GM19023 (cell line): ENCODE measurements around the gene NEDD4L.
A peak's percentile ranks its signal among the peaks of the same experiment; 100 is the strongest.

ENCODE experiments used
- ATAC-seq: cut with Tn5 transposase; IDR thresholded peaks from one replicate; pipeline ENCODE4 v1.9.1; 2021; ENCODE audit warnings: mild to moderate bottlenecking, moderate library complexity; ENCODE audit not compliant: unreplicated experiment

Gene NEDD4L

GRCh38 chr18:58113337-58113736, 69.3 kb downstream of the NEDD4L start:
- ATAC-seq, result peak; percentile 86

GRCh38 chr18:58114766-58115165, 70.7 kb downstream of the NEDD4L start:
- ATAC-seq, result no peak

GRCh38 chr18:58116818-58117217, 72.8 kb downstream of the NEDD4L start:
- no peak for ATAC-seq

- no peak for ATAC-seq
Observed at GRCh38 chr18:58117786-58118403, 73.9 kb downstream of the NEDD4L start.

GRCh38 chr18:58118536-58118935, 74.5 kb downstream of the NEDD4L start:
- no peak for ATAC-seq

GRCh38 chr18:58119819-58120218, 75.8 kb downstream of the NEDD4L start:
- no peak for ATAC-seq

- no peak for ATAC-seq
Observed at GRCh38 chr18:58124475-58124874, 80.4 kb downstream of the NEDD4L start.

- ATAC-seq, result no peak
Observed at GRCh38 chr18:58125183-58125582, 81.2 kb downstream of the NEDD4L start.

- ATAC-seq, result no peak
Observed at GRCh38 chr18:58125756-58126155, 81.7 kb downstream of the NEDD4L start.

- no peak for ATAC-seq
Observed at GRCh38 chr18:58128381-58129374, 84.7 kb downstream of the NEDD4L start.

GRCh38 chr18:58132595-58133261, 88.7 kb downstream of the NEDD4L start:
- no peak for ATAC-seq

- ATAC-seq, result no peak
Observed at GRCh38 chr18:58135183-58135641, 91.2 kb downstream of the NEDD4L start.

GRCh38 chr18:58135701-58136331, 91.8 kb downstream of the NEDD4L start:
- peak; percentile 83 for ATAC-seq

- ATAC-seq, result no peak
Observed at GRCh38 chr18:58136879-58137278, 92.9 kb downstream of the NEDD4L start.

GRCh38 chr18:58139459-58140386, 95.7 kb downstream of the NEDD4L start:
- no peak for ATAC-seq

GRCh38 chr18:58140387-58141325, 96.6 kb downstream of the NEDD4L start:
- ATAC-seq, result no peak

GRCh38 chr18:58143386-58143785, 99.4 kb downstream of the NEDD4L start:
- ATAC-seq, result no peak

- ATAC-seq, result no peak
Observed at GRCh38 chr18:58144106-58144505, 100.1 kb downstream of the NEDD4L start.
